ENCODE measurements around the gene ASAP2.

DNA sequence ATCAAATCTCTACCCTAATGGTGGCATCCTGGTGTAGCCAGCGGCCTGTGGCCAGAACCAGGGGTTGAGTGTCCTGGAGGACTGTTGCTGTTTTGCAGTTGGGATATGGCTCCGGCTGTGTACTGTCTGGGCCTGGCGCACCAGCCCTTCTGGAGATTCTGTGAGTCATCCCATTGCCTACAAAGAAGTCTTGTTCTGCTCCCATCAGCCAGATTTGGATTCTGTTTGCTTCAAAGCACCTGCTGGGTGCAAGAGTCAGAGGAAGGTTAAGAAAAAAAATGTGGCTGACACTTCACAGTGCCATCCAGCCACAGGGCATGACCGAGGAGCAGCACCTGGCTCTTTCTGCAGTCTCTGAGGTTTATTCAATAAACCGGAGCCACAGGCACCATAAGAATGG is 41.0 kb upstream of the ASAP2 start:
- TF ChIP-seq CTCF (IDR thresholded peaks at IDR 0.05): no peak
- no peak for TF ChIP-seq EZH2 (IDR thresholded peaks at IDR 0.05; ENCODE audit: borderline replicate concordance, insufficient read depth, low read depth, low read length, poor library complexity, severe bottlenecking)
